ENCODE measurements around the gene DTX2.
"Not testable (repeated sequence)": the region's sequence is repeated elsewhere in the genome, so short reads cannot be mapped to it uniquely, and the experiment has no call there.

Gene DTX2

GRCh38 chr7:76512941-76513816 lies 51.7 kb downstream of the DTX2 start:
- DNase-seq (ENCODE audit: low read depth) = no peak
- peak; percentile 54 for TF ChIP-seq CTCF (conservative IDR thresholded peaks at IDR 0.05; ENCODE audit: low read depth, low read length)
- H3K4me3 ChIP-seq (ENCODE audit: low read length) = no peak overlapping the region

GRCh38 chr7:76513817-76514799 lies 52.6 kb downstream of the DTX2 start:
- no peak overlapping the region for H3K4me3 ChIP-seq (ENCODE audit: low read length)
- no peak for TF ChIP-seq CTCF (conservative IDR thresholded peaks at IDR 0.05; ENCODE audit: low read depth, low read length)
- no peak for DNase-seq (ENCODE audit: low read depth)

- no peak for DNase-seq (ENCODE audit: low read depth)
- H3K4me3 ChIP-seq (ENCODE audit: low read length) = no peak overlapping the region
- no peak for TF ChIP-seq CTCF (conservative IDR thresholded peaks at IDR 0.05; ENCODE audit: low read depth, low read length)
These were observed 53.6 kb downstream of the DTX2 start for GRCh38 chr7:76514926-76515771.

GRCh38 chr7:76515999-76516443 lies 54.5 kb downstream of the DTX2 start:
- TF ChIP-seq CTCF (conservative IDR thresholded peaks at IDR 0.05; ENCODE audit: low read depth, low read length) = peak; percentile 93
- no peak for DNase-seq (ENCODE audit: low read depth)
- H3K4me3 ChIP-seq (ENCODE audit: low read length) = no peak overlapping the region

- DNase-seq (ENCODE audit: low read depth); H3K4me3 ChIP-seq (ENCODE audit: low read length): not testable (repeated sequence)
These were observed 55.4 kb downstream of the DTX2 start for GRCh38 chr7:76516932-76517331.

GRCh38 chr7:76526183-76526582 lies 64.7 kb downstream of the DTX2 start:
- not testable (repeated sequence) for DNase-seq (ENCODE audit: low read depth); H3K4me3 ChIP-seq (ENCODE audit: low read length)

- DNase-seq (ENCODE audit: low read depth); H3K4me3 ChIP-seq (ENCODE audit: low read length): not testable (repeated sequence)
These were observed 70.1 kb downstream of the DTX2 start for GRCh38 chr7:76531643-76532042.

GRCh38 chr7:76543197-76543596 lies 81.7 kb downstream of the DTX2 start, which contains the start of gene SPDYE16:
TSS of gene SPDYE16 (minus strand) at chr7:76543297. CDS start at chr7:76541459, 1,838 bp downstream.
- H3K4me3 ChIP-seq (ENCODE audit: low read length); DNase-seq (ENCODE audit: low read depth): not testable (repeated sequence)

GRCh38 chr7:76549025-76549854 lies 87.7 kb downstream of the DTX2 start:
- H3K4me3 ChIP-seq (ENCODE audit: low read length) = peak overlapping the region; percentile 67
- DNase-seq (ENCODE audit: low read depth) = peak; percentile 62

- H3K4me3 ChIP-seq (ENCODE audit: low read length) = peak overlapping the region; percentile 67
- not testable (repeated sequence) for DNase-seq (ENCODE audit: low read depth)
These were observed 88.3 kb downstream of the DTX2 start for GRCh38 chr7:76549855-76550248.

- DNase-seq (ENCODE audit: low read depth); H3K4me3 ChIP-seq (ENCODE audit: low read length): not testable (repeated sequence)
These were observed 90.5 kb downstream of the DTX2 start for GRCh38 chr7:76551992-76552391.
